Measurements from ENCODE around the gene ADAMTS14.

The ADAMTS14 gene

DNA sequence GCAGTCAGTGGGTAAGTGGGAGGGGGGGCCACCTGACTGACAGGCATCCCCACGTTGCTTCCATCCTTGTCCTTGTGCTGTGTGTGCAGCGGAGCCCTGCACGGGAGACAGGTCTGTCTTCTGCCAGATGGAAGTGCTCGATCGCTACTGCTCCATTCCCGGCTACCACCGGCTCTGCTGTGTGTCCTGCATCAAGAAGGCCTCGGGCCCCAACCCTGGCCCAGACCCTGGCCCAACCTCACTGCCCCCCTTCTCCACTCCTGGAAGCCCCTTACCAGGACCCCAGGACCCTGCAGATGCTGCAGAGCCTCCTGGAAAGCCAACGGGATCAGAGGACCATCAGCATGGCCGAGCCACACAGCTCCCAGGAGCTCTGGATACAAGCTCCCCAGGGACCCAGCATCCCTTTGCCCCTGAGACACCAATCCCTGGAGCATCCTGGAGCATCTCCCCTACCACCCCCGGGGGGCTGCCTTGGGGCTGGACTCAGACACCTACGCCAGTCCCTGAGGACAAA is 88.0 kb downstream of the ADAMTS14 start:
- no peaks in the 10 kb centered on the region for H3K4me1 ChIP-seq (ENCODE audit: low read length)
- TF ChIP-seq EZH2phosphoT487 (IDR thresholded peaks at IDR 0.05; ENCODE audit: low read length) (no peak), EZH2 (optimal IDR thresholded peaks at IDR 0.05; ENCODE audit: low read depth, low read length) (no peak)
- TF ChIP-seq, protein P1, sequence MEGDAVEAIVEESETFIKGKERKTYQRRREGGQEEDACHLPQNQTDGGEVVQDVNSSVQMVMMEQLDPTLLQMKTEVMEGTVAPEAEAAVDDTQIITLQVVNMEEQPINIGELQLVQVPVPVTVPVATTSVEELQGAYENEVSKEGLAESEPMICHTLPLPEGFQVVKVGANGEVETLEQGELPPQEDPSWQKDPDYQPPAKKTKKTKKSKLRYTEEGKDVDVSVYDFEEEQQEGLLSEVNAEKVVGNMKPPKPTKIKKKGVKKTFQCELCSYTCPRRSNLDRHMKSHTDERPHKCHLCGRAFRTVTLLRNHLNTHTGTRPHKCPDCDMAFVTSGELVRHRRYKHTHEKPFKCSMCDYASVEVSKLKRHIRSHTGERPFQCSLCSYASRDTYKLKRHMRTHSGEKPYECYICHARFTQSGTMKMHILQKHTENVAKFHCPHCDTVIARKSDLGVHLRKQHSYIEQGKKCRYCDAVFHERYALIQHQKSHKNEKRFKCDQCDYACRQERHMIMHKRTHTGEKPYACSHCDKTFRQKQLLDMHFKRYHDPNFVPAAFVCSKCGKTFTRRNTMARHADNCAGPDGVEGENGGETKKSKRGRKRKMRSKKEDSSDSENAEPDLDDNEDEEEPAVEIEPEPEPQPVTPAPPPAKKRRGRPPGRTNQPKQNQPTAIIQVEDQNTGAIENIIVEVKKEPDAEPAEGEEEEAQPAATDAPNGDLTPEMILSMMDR (IDR thresholded peaks at IDR 0.05; ENCODE audit: low read length) = no peak
- no peaks in the 10 kb centered on the region for H4K20me1 ChIP-seq (ENCODE audit: insufficient read depth, low read length)
- no peaks in the 10 kb centered on the region for H3K36me3 ChIP-seq (replicated peaks; ENCODE audit: insufficient read depth, low read length)
- no peak overlapping the region for H3K4me2 ChIP-seq (ENCODE audit: low read depth, low read length)
- H3K9me2 ChIP-seq (replicated peaks; ENCODE audit: insufficient read depth, low read length) = no peaks in the 10 kb centered on the region
- H3K27ac ChIP-seq (ENCODE audit: low read length) = no peak overlapping the region
- H3K9me3 ChIP-seq (replicated peaks; ENCODE audit: insufficient read depth, low read length) = no peaks in the 10 kb centered on the region
- no peak overlapping the region for H3K9ac ChIP-seq (ENCODE audit: low read length)
- H3K79me2 ChIP-seq (ENCODE audit: low read length) = no peaks in the 10 kb centered on the region
- no peaks in the 10 kb centered on the region for H3F3A ChIP-seq (ENCODE audit: insufficient read depth, low read length)
- H3K4me3 ChIP-seq (ENCODE audit: low read length) = no peak overlapping the region
- no peaks in the 10 kb centered on the region for H3K27me3 ChIP-seq (replicated peaks; ENCODE audit: insufficient read depth, low read length)
- DNase-seq = no peak
- no peak overlapping the region for H2AFZ ChIP-seq (ENCODE audit: low read length)

DNA sequence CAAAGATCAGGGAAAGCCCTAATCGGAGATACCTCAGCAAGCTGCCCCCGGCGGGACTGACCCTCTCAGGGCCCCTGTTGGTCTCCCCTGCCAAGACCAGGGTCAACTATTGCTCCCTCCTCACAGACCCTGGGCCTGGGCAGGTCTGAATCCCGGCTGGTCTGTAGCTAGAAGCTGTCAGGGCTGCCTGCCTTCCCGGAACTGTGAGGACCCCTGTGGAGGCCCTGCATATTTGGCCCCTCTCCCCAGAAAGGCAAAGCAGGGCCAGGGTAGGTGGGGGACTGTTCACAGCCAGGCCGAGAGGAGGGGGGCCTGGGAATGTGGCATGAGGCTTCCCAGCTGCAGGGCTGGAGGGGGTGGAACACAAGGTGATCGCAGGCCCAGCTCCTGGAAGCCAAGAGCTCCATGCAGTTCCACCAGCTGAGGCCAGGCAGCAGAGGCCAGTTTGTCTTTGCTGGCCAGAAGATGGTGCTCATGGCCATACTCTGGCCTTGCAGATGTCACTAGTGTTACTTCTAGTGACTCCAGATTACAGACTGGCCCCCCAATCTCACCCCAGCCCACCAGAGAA is 88.8 kb downstream of the ADAMTS14 start:
- Histone ChIP-seq H3K27me3 (replicated peaks; ENCODE audit: insufficient read depth, low read length) (no peaks in the 10 kb centered on the region), H2AFZ (ENCODE audit: low read length) (no peak overlapping the region), H3K9ac (ENCODE audit: low read length) (no peak overlapping the region), H3K9me3 (replicated peaks; ENCODE audit: insufficient read depth, low read length) (no peaks in the 10 kb centered on the region), H3K4me1 (ENCODE audit: low read length) (no peaks in the 10 kb centered on the region), H4K20me1 (ENCODE audit: insufficient read depth, low read length) (no peaks in the 10 kb centered on the region), H3K4me2 (ENCODE audit: low read depth, low read length) (no peak overlapping the region), H3F3A (ENCODE audit: insufficient read depth, low read length) (no peaks in the 10 kb centered on the region), H3K9me2 (replicated peaks; ENCODE audit: insufficient read depth, low read length) (no peaks in the 10 kb centered on the region), H3K36me3 (replicated peaks; ENCODE audit: insufficient read depth, low read length) (no peaks in the 10 kb centered on the region), H3K79me2 (ENCODE audit: low read length) (no peaks in the 10 kb centered on the region), H3K4me3 (ENCODE audit: low read length) (no peak overlapping the region), H3K27ac (ENCODE audit: low read length) (no peak overlapping the region)
- TF ChIP-seq EZH2phosphoT487 (IDR thresholded peaks at IDR 0.05; ENCODE audit: low read length) (no peak), EZH2 (optimal IDR thresholded peaks at IDR 0.05; ENCODE audit: low read depth, low read length) (no peak)
- TF ChIP-seq, protein P1 (IDR thresholded peaks at IDR 0.05; ENCODE audit: low read length) = no peak
- no peak for DNase-seq

DNA sequence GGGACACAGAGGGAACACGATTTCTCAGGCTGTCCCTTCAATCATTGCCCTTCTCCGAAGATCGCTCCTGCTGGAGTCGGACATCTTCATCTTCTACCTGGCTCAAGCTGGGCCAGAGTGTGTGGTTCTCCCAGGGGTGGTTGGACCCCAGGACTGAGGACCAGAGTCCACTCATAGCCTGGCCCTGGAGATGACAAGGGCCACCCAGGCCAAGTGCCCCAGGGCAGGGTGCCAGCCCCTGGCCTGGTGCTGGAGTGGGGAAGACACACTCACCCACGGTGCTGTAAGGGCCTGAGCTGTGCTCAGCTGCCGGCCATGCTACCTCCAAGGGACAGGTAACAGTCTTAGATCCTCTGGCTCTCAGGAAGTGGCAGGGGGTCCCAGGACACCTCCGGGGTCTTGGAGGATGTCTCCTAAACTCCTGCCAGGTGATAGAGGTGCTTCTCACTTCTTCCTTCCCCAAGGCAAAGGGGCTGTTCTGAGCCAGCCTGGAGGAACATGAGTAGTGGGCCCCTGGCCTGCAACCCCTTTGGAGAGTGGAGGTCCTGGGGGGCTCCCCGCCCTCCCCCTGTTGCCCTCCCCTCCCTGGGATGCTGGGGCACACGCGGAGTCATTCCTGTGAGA is 89.5 kb downstream of the ADAMTS14 start:
- no peak overlapping the region for H3K4me2 ChIP-seq (ENCODE audit: low read depth, low read length)
- H3K79me2 ChIP-seq (ENCODE audit: low read length) = no peaks in the 10 kb centered on the region
- no peaks in the 10 kb centered on the region for H3K4me1 ChIP-seq (ENCODE audit: low read length)
- TF ChIP-seq EZH2 (optimal IDR thresholded peaks at IDR 0.05; ENCODE audit: low read depth, low read length) (no peak), EZH2phosphoT487 (IDR thresholded peaks at IDR 0.05; ENCODE audit: low read length) (no peak)
- TF ChIP-seq, protein P1 (IDR thresholded peaks at IDR 0.05; ENCODE audit: low read length) = no peak
- H3K36me3 ChIP-seq (replicated peaks; ENCODE audit: insufficient read depth, low read length) = no peaks in the 10 kb centered on the region
- H4K20me1 ChIP-seq (ENCODE audit: insufficient read depth, low read length) = no peaks in the 10 kb centered on the region
- H3K27me3 ChIP-seq (replicated peaks; ENCODE audit: insufficient read depth, low read length) = no peaks in the 10 kb centered on the region
- H3K9me2 ChIP-seq (replicated peaks; ENCODE audit: insufficient read depth, low read length) = no peaks in the 10 kb centered on the region
- H3F3A ChIP-seq (ENCODE audit: insufficient read depth, low read length) = no peaks in the 10 kb centered on the region
- no peaks in the 10 kb centered on the region for H3K9me3 ChIP-seq (replicated peaks; ENCODE audit: insufficient read depth, low read length)
- no peak overlapping the region for H3K27ac ChIP-seq (ENCODE audit: low read length)
- H2AFZ ChIP-seq (ENCODE audit: low read length) = no peak overlapping the region
- no peak for DNase-seq
- H3K4me3 ChIP-seq (ENCODE audit: low read length) = no peak overlapping the region
- no peak overlapping the region for H3K9ac ChIP-seq (ENCODE audit: low read length)
